GM12801 (cell line): ENCODE results near the gene PTTG2.

Experiments
- CTCF ChIP-seq: IDR thresholded peaks from one replicate; pipeline ENCODE4 v1.5.1; 2011; ENCODE audit warnings: control low read depth; ENCODE audit not compliant: insufficient read length; ENCODE audit errors: extremely low read depth

PTTG2 gene

GRCh38 chr4:37948542-37948941 lies 11.7 kb upstream of the PTTG2 start:
- TF ChIP-seq CTCF: no peak

- TF ChIP-seq CTCF: no peak
Measured at GRCh38 chr4:37949636-37950426, 10.4 kb upstream of the PTTG2 start.

- no peak for TF ChIP-seq CTCF
Measured at GRCh38 chr4:37951461-37952352, 8.5 kb upstream of the PTTG2 start.

- no peak for TF ChIP-seq CTCF
Measured at GRCh38 chr4:37953156-37953555, 7.0 kb upstream of the PTTG2 start.

GRCh38 chr4:37953620-37954293 lies 6.4 kb upstream of the PTTG2 start:
- no peak for TF ChIP-seq CTCF

GRCh38 chr4:37956941-37957340 lies 3.3 kb upstream of the PTTG2 start:
- no peak for TF ChIP-seq CTCF

GRCh38 chr4:37958932-37959331 lies 1.3 kb upstream of the PTTG2 start:
- TF ChIP-seq CTCF: no peak
